KG1 (cell line): Measurements from ENCODE around the gene KCNJ18.
"Not testable (repeated sequence)": the region's sequence is repeated elsewhere in the genome, so short reads cannot be mapped to it uniquely, and the experiment has no call there.

ENCODE experiments used
- DNase-seq: peaks from one replicate; lab custom pipeline; 2025; lab: John Stamatoyannopoulos, UW

The KCNJ18 gene

GRCh38 chr17:21691883-21692703 lies at the start of gene KCNJ18:
Gene KCNJ18, plus strand, starts transcription at chr17:21692523. Its CDS starts 10,264 bp downstream, at chr17:21702787.
- DNase-seq = not testable (repeated sequence)

DNA sequence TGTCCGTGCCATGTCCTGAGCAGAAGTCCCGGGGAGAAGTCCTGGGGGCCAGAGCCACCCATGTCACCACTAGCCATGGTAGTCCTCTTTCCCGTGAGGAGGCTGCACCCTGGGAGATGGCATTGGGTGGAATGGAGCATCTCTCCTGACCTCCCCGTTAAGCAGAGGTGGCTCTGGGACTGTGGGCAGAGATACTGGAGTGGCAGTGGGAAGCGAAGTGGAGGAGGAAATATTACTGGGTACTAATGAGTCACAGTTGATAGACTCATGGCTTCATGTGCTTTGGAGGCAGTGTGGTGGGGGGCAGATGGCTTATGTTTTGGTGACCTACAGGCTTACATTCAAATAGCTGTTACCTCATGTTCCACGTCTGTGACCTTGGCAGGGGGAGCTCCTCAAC lies 44.2 kb upstream of the KCNJ18 start:
- not testable (repeated sequence) for DNase-seq

DNA sequence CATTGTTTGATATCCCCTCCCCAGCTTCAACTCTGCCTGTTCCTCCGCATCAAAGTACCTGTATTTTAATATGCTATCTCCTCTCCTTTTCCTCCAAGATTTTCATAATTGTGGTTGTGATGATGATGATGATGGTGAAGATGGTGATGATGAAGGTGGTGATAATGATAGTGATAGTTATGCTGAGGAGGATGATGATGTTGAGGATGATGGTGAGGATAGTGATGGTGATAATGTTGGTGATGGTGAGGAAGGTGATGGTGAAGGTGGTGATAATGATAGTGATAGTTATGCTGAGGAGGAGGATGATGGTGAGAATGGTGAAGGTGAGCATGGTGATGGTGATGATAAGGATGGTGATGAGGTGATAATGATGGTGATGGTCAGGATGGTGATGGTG lies 42.3 kb upstream of the KCNJ18 start:
- not testable (repeated sequence) for DNase-seq

DNA sequence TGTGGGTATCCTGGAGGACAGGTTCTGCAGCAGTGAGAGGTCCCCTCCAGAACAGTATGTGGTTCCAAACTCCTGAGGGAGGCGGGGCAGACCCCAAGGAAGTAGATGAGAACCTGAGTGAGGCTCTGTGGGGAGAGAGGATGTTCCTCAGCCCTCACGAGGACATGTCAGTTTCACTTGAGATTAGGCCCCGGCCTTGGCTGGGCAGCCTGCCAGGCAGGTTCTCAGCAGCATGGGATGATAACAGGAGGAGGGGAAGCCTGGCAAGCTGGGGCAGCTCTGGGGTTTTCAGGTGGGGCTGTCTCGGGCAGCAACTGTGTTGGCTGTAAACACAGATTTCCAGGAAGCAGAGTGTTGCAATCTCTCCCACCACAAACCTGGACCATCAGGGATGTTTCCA lies 40.3 kb upstream of the KCNJ18 start:
- DNase-seq = not testable (repeated sequence)

DNA sequence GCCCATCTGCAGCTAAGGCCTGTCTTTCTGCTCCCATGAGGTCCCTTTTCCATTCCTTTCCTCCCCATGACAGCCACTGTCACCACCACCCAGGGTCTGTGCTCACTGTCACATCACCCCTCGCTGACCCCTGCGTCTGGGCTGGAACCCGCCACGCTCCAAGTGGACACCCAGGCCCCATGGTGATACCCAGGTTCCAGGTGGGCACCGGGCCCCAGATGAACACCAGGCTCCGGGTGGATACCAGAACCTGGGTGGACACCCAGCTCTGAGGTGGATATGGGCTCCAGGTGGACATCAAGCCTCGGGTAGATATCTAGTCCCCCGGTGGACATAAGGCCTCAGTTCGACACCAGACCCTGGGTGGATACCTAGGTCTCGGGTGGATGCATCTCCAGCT lies 39.1 kb upstream of the KCNJ18 start:
- not testable (repeated sequence) for DNase-seq

GRCh38 chr17:21656518-21657309 lies 35.6 kb upstream of the KCNJ18 start:
- not testable (repeated sequence) for DNase-seq

GRCh38 chr17:21659635-21660034 lies 32.7 kb upstream of the KCNJ18 start:
- not testable (repeated sequence) for DNase-seq

- DNase-seq = not testable (repeated sequence)
Measured at GRCh38 chr17:21661455-21661854, 30.9 kb upstream of the KCNJ18 start.

DNA sequence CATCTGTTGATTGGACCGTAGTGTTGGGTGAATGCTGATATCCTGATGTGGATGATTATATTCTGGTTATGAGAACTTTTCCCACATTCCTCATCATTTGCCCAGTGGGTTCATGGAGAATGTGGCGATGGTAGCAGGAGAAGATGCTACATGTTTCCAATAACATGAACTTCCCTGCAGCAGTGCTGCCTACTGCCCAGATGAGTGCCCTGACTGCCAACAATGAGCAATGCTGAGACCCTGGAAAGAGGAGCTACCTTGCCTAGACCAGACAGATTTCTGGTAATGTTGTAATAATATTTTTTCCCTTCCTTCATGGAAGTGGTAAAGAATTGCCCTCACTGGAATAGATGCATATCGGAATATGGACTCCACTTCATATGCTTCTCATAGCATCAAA lies 29.2 kb upstream of the KCNJ18 start:
- DNase-seq = not testable (repeated sequence)

DNA sequence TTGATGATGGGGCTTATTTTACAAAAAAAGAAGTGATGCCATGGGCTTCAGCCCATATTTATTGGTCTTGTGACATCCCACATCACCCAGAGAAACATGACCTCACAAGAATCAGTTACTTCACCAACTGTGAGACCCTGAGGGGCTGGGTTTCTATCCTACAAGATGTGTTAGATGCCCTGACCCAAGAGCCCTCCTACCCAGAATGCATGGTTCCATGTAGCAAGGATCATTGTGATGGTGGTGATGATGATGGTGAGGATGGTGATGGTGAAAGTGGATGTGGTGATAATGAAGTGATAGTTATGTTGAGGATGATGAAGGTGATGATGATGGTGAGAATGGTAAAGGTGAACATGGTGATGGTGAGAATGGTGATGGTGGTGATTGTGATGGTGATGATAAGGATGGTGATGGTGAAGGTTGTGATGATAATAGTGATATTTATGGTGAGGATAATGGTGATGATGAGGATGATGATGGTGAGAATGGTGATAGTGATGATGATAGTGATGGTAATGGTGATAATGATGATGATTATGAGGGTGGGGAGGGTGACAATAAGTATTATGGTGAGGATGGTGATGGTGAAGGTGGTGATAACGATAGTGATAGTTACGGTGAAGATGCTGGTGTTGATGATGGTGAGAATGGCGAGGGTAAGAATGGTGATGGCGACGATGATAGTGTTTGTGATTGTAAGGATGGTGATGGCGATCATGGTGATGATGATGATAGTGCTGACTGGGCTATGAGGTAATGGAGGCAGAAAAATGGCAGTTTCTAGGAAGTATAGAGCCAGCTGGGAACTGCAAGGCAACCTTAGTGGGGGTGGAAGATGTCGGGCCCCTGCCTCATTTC lies 28.5 kb upstream of the KCNJ18 start:
- DNase-seq = not testable (repeated sequence)

DNA sequence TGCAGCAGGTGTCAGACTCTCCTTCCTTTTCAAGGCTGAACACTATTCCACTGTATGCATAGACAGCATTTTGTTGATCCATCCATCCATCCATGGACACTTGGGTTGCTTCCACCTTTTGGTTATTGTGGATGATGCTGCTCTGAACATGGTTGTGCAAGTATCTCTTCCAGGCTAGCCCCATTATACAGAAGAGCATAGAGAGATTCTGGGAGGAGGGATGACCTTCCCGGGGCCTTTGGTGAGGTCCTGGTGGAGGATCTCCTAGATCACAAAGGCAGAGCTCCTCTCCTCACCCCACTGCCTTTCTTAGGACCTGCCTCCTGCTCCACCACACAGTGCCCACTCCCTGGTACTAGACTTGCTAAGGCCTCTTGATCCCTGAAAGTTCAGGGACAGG lies 27.2 kb upstream of the KCNJ18 start:
- DNase-seq = not testable (repeated sequence)

GRCh38 chr17:21665935-21666493 lies 26.3 kb upstream of the KCNJ18 start:
- not testable (repeated sequence) for DNase-seq

- DNase-seq = not testable (repeated sequence)
Measured at GRCh38 chr17:21666711-21667412, 25.5 kb upstream of the KCNJ18 start.

DNA sequence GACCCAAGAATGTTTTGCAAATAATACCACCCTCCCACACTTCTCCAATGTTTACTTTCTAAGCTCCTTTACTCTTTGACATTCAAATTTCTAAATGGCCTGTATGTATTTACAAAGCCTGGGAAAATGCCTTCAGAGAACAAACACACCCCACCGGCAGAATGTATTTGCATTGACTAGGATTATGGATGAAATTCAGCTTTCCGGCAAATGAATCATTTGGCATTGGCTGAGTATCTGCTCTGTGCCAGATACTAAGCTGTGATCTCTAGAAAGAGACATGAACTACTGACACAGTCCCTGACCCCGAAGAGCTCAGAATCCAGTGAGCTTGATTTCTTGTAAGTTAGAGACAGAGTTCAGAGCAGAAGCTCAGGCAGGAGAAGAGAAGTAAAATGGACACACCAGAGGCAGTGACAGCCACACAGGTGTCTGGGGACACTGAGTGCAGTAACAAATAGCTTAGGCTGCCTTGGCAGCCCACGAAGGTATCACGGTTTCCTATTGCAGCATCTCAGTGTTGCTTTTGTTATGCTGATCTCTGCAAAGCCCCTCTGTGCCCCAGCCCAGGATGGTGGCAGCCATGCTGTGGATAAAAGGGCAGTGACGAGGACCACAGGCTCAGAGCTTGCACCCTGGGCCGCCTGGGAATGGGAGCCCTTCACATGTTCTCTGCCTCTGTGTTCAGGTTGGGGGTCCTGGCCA lies 24.8 kb upstream of the KCNJ18 start:
- not testable (repeated sequence) for DNase-seq

DNA sequence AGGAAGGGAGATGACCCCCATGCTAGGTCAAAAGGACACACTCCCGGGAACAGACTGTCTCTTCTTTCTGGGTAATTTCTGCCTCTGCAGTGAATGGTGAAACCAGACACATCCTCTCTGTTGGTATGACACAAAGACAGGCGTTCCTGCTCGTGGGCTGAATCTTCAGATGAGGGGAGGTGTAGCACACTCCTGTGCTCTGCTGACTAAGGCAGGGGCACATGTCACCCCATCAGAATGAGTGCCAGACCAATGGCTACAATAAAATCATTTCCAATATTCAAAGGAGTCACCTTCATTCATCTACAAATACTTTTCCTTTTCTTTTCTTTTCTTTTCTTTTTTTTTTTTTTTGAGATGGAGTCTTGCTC lies 24.2 kb upstream of the KCNJ18 start:
- not testable (repeated sequence) for DNase-seq

DNA sequence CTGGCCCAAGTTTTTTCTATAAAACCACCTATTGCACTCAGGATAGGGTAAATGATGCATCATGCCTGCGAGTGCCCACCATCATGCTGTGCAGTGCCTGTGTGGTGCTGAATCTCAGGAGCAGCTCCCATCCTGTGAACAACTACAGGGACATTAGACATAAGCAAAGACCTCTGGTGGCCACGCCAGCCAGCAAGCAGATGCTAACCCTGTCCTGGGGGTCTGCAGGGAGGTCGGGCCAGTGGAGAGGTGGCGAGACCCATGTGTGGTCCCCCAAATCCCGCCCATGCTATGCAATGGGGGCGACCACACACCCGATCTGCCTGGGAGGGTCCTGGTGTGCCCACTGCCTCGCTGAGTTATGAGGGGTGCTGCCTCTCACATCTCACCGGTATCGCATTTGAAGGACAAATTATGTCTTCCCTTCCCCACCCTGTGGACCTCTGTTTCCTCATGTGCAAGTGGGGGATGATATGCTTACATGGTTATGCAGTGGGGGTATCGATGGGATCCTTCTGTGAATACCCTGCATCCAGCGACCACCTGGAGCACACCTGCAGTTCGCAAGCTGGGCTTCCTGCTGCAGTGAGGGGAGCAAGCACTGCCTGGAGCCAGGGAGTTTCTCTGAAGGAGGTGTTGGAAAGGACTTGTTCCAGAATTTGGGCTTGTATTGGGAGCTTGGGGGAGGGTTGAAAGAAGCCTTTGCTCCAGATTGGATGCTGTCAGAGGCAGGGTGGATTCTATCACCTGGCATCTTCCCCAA lies 23.4 kb upstream of the KCNJ18 start:
- not testable (repeated sequence) for DNase-seq

- not testable (repeated sequence) for DNase-seq
Measured at GRCh38 chr17:21669616-21670360, 22.5 kb upstream of the KCNJ18 start.

DNA sequence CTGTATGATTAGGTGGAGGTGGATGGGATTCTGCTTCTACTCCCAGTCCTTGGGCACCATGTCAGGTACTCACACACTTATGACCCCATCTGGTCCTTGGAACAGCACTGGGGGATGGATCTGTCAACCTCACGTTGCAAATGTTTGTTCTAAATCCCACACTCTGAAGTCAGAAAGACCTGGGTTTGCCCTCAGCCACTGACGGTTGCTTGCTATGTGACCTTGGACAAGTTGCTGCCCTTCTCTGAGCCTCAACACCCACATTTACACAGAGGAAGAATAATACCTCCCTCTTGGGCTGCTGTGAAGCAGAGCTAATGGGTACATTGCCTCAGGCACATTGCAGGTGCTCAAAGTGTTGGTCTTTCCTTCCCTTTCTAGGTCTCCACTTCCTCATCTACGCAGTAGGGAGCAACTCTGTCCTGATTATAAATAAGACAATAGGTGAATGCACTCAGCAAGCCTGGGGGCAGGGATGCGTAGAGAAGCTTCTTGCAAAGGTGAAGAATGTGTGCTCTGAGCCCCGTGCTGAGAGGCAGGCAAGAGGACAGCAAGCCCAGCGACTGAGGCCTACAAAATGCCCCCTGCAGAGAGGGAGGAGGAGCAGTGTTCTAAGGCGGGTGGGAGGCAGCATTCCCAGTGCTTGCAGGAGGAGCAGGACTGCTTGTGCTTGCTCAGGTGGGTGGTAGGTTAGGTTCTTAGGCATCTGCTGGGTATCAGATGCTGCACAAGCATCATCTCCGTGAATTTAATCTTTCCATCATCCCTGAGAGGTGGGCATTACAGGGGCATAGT lies 21.8 kb upstream of the KCNJ18 start:
- not testable (repeated sequence) for DNase-seq
